Thoracic aorta (tissue), 2 donors: ENCODE data around the gene COG6. TPM values are rescaled to one million over a fixed set of nuclear protein-coding genes. Genes with fewer than 3 reads are reported as not detected.

Experiments
- ATAC-seq: fragments of 150-250 bp; one replicate; pipeline ENCODE4 v1.8.0; 2017; ENCODE audit warnings: low read depth; ENCODE audit not compliant: insufficient number of reproducible peaks, low FRiP score
- DNase-seq: peaks from one replicate; pipeline ENCODE4 v3.0.0-alpha.2; 2020; ENCODE audit warnings: low spot score
- H3K27ac ChIP-seq, 2 donors: fragments of 200-600 bp; sonication (generic); 1 replicate in 1 of 2; 2 replicates in 1 of 2; pipeline ENCODE4 v1.5.1; 2016; ENCODE audit warnings: mild to moderate bottlenecking in 2 of 2, moderate library complexity in 2 of 2
- H3K27me3 ChIP-seq: fragments of 200-600 bp; sonication (generic); replicated peaks from 2 replicates; pipeline ENCODE4 v1.6.0; 2016; ENCODE audit warnings: mild to moderate bottlenecking; ENCODE audit not compliant: insufficient read depth
- H3K36me3 ChIP-seq: fragments of 200-600 bp; sonication (generic); one replicate; pipeline ENCODE4 v1.5.1; 2016
- H3K4me1 ChIP-seq, 2 donors: fragments of 200-600 bp; sonication (generic); 1 replicate in 1 of 2; 2 replicates in 1 of 2; pipeline versions ENCODE4 v1.5.1 to v1.6.0; 2016; ENCODE audit warnings: low read depth in 2 of 2, mild to moderate bottlenecking in 1 of 2; ENCODE audit not compliant: control insufficient read depth in 1 of 2
- H3K4me3 ChIP-seq: fragments of 200-600 bp; sonication (generic); 2 replicates; pipeline ENCODE4 v1.5.1; 2016; ENCODE audit warnings: mild to moderate bottlenecking
- H3K9me3 ChIP-seq: fragments of 200-600 bp; sonication (generic); 2 replicates; pipeline ENCODE4 v1.5.1; 2016
- total RNA-seq, 2 donors: library from RNA; depleted of rRNA; stranded (reverse); fragments of >200 nt; gene quantifications; one replicate each; pipeline versions ENCODE4 v1.1.0 to v1.2.3, GENCODE V29; 2016
- TF ChIP-seq, protein P1 (sequence below): fragments of 200-600 bp; sonication (generic); IDR thresholded peaks from one replicate; pipeline ENCODE4 v1.5.1; 2019; ENCODE audit warnings: antibody characterized with exemption

The COG6 gene
- 10 to 100 TPM; 28.9 to 42.4 TPM for total RNA-seq

DNA sequence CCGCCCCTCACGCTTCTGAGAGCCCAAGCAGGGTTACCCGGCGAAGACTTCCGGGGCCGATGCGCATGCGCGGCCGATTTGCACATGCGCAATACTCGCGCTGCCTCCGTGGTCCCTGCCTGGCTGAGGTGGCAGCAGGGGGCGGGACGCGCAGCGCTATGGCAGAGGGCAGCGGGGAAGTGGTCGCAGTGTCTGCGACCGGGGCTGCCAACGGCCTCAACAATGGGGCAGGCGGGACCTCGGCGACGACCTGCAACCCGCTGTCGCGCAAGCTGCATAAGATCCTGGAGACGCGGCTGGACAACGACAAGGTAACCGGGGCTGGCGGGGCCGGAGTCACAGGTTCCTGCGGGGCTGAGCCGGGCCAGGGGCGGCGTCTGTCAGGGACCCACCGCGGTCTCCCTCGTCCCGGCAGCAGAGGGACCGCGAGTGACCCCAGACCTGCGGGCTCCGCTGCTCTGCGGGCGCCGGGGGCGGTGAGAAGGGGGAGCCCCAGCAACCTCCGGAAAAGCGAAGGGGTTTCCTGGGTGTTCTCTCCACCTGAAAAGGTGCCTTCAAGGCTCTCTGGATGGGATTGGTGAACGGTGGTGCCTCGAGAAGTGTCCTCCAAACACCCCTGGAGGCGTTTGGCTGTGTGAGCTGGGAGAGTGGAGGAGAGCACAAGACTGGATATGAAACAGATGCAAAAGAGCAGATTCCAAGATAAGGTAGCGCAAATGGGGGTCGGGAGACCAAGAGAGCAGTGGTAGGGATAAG, at the start of gene COG6:
Gene COG6, plus strand, starts transcription at position 94 of the 756 bp plus-strand sequence. Its CDS starts 65 bp downstream, at position 159.
- peak within 1 kb of the TSS; percentile 29 to 54 for H3K27ac ChIP-seq
- TF ChIP-seq, protein P1, sequence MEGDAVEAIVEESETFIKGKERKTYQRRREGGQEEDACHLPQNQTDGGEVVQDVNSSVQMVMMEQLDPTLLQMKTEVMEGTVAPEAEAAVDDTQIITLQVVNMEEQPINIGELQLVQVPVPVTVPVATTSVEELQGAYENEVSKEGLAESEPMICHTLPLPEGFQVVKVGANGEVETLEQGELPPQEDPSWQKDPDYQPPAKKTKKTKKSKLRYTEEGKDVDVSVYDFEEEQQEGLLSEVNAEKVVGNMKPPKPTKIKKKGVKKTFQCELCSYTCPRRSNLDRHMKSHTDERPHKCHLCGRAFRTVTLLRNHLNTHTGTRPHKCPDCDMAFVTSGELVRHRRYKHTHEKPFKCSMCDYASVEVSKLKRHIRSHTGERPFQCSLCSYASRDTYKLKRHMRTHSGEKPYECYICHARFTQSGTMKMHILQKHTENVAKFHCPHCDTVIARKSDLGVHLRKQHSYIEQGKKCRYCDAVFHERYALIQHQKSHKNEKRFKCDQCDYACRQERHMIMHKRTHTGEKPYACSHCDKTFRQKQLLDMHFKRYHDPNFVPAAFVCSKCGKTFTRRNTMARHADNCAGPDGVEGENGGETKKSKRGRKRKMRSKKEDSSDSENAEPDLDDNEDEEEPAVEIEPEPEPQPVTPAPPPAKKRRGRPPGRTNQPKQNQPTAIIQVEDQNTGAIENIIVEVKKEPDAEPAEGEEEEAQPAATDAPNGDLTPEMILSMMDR, result no peak
- H3K36me3 ChIP-seq, result no peaks in the 10 kb centered on the region
- H3K4me1 ChIP-seq, result peaks cover 0 to 21% of the 10 kb centered on the region in 2 donors
- H3K27me3 ChIP-seq, result no peaks in the 10 kb centered on the region
- DNase-seq, result peak; percentile 64
- H3K9me3 ChIP-seq, result no peaks in the 10 kb centered on the region
- ATAC-seq, result peak; percentile 55
- peak within 1 kb of the TSS; percentile 83 for H3K4me3 ChIP-seq

DNA sequence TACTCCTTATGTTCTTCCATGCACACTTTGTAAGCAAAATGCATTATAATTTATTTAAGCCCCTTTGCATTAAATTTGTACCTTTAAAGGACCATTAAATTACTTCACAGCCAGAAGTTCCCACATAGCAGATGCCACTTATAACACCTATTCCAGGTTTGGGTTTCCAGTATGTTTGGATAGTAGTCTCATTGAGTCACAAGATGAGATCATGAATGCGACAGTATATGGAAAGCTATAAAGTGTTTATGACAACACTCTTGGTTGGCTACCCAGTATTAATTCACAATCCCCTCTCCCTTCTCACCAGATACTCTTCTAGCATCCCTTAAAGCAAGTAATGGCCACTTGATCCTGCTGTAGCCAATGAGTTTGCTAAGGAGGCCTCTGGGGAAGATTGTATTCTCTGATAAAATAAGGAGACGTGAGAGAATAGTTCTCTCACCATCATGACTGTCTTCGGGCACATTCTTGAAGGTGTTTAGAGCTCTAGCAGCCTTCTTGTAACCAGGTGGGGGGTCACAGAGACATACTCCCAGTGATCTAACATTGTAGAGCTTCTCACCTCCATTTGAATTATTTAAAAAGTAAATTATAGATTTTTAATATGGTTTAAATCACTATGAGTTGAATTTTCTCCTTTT, 49.7 kb upstream of the COG6 start:
- no peaks in the 10 kb centered on the region for H3K9me3 ChIP-seq
- TF ChIP-seq, protein P1, result no peak
- DNase-seq (no peak), ATAC-seq (no peak)
- no peaks in the 10 kb centered on the region for H3K27me3 ChIP-seq
- no peaks in the 10 kb centered on the region for H3K36me3 ChIP-seq
- H3K4me3 ChIP-seq, result no peak overlapping the region
- H3K27ac ChIP-seq, result no peak overlapping the region
- no peaks in the 10 kb centered on the region for H3K4me1 ChIP-seq

DNA sequence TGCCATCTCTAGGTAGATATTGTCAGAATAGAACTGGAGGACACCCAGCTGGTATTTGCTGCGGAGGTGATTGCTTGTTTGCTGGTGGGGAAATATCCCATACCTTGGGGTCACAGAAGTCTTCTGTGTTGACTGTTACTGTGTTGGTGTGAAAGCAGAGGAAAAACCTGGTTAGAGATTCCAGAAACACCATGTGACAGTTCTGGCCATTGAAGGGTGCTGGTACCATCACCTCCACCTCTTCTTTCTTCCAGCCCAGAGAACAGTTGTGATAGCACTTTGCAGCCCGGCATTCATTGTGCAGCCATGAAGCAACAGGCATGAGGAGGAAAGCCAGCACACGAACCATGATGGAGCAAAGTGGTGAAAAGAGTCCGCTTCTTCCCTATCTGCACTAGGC, 47.6 kb upstream of the COG6 start:
- H3K27me3 ChIP-seq, result no peaks in the 10 kb centered on the region
- ATAC-seq, result no peak
- TF ChIP-seq, protein P1, result no peak
- no peak overlapping the region for H3K27ac ChIP-seq
- H3K4me3 ChIP-seq, result no peak overlapping the region
- no peak for DNase-seq
- no peaks in the 10 kb centered on the region for H3K4me1 ChIP-seq
- no peaks in the 10 kb centered on the region for H3K36me3 ChIP-seq
- no peaks in the 10 kb centered on the region for H3K9me3 ChIP-seq

DNA sequence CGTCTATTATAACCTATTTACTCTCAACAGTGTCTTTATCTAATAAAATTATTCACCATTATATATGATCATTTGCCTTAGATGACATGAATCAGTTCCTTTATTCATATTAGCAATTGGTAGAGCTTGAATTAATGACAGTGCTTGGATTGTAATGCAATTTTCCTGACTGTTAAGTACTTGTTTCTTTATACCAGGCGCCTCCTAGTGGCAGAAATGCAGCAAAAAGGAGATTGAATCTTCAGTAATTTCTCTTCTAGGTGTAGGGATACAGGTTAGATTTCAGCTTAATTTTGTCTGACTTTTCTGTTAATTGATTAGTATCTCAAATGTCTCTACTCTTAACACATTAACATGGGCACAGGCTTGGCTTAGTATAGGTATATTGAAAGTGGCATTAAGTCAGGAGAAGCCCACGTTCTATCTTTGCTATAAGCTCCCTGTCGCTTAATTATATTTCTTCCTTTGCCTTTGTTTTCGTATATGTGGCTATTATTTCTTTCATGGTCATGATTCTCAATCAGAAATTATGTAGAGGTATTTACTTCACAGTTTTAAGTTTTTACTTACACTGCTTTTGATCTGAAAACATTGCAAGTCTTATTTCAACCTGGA, 43.3 kb upstream of the COG6 start:
- ATAC-seq (no peak), DNase-seq (peak; percentile 47)
- no peaks in the 10 kb centered on the region for H3K9me3 ChIP-seq
- TF ChIP-seq, protein P1, result peak; percentile 86
- H3K4me3 ChIP-seq, result no peak overlapping the region
- no peak overlapping the region for H3K27ac ChIP-seq
- no peaks in the 10 kb centered on the region for H3K36me3 ChIP-seq
- H3K27me3 ChIP-seq, result no peaks in the 10 kb centered on the region
- no peaks in the 10 kb centered on the region for H3K4me1 ChIP-seq

DNA sequence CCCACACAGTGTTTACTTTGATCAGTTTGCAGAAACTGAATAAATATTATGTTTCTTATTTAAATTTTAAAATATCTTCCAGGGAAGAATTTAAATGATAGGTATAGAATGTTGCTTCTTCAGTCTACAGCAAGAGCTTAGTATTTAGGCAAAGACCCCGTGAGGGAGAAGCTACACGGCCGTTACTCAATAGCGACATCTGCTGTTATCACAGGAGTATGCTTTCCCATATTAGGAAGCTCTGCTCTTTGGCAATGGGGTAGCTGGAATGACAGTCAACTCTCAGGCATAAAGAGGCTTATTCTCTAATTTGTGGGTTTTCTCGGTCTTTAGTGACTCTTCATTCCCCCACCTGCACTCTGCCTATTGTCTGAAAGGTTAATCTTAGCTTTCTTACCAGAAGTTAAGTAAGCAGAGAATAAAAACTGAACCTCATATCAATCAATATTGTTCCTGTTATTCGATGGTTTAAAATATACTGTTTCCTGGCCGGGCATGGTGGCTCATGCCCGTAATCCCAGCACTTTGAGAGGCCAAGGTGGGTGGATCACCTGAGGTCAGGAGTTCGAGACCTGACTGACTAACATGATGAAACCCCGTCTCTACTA, 39.3 kb upstream of the COG6 start:
- Histone ChIP-seq H3K4me3 (no peak overlapping the region), H3K9me3 (no peaks in the 10 kb centered on the region), H3K36me3 (no peaks in the 10 kb centered on the region), H3K4me1 (no peaks in the 10 kb centered on the region), H3K27ac (no peak overlapping the region), H3K27me3 (no peaks in the 10 kb centered on the region)
- peak; percentile 46 for ATAC-seq
- no peak for DNase-seq
- TF ChIP-seq, protein P1, result peak; percentile 82
